A549 (cell line): ENCODE measurements around the gene LCOR.

Experiments
- NFE2L2 ChIP-seq: fragments of 150-350 bp; conservative IDR thresholded peaks from 2 replicates; pipeline ENCODE4 v1.6.1; 2014; ENCODE audit warnings: low read length
- POLR2A ChIP-seq: IDR thresholded peaks from 2 replicates; pipeline ENCODE4 v1.6.1; 2012; ENCODE audit warnings: mild to moderate bottlenecking, low read length

- TF ChIP-seq POLR2A (no peak), NFE2L2 (no peak)
These were observed 181.9 kb downstream of the LCOR start for GRCh38 chr10:97013983-97014382.
